Suprapubic skin (tissue), 4 donors: ENCODE results near the gene WDR33. TPM values are rescaled to one million over a fixed set of nuclear protein-coding genes. Genes with fewer than 3 reads are reported as not detected.

Experiments
- DNase-seq, 2 donors: peaks; one replicate each; pipeline ENCODE4 v3.0.0-alpha.2; 2019; ENCODE audit warnings: low spot score in 2 of 2
- H3K27ac ChIP-seq: fragments of 200-600 bp; sonication (generic); one replicate; pipeline ENCODE4 v1.5.1; 2019
- H3K27me3 ChIP-seq: fragments of 200-600 bp; sonication (generic); one replicate; pipeline ENCODE4 v1.5.1; 2019
- H3K36me3 ChIP-seq: fragments of 200-600 bp; sonication (generic); one replicate; pipeline ENCODE4 v1.5.1; 2019
- H3K4me1 ChIP-seq: fragments of 200-600 bp; sonication (generic); one replicate; pipeline ENCODE4 v1.5.1; 2019
- H3K4me3 ChIP-seq: fragments of 200-600 bp; sonication (generic); one replicate; pipeline ENCODE4 v1.5.1; 2019; ENCODE audit warnings: mild to moderate bottlenecking
- H3K9me3 ChIP-seq: fragments of 200-600 bp; sonication (generic); one replicate; pipeline ENCODE4 v1.5.1; 2019
- CTCF ChIP-seq, 2 donors: fragments of 200-600 bp in 1 of 2; fragments of 450-650 bp in 1 of 2; sonication (generic) in 1 of 2; IDR thresholded peaks; one replicate each; pipeline ENCODE4 v1.5.1; 2016 to 2019; ENCODE audit warnings: antibody characterized with exemption in 2 of 2, mild to moderate bottlenecking in 1 of 2, moderate library complexity in 1 of 2
- EP300 ChIP-seq: sonication (generic); formaldehyde crosslinking; IDR thresholded peaks from one replicate; pipeline ENCODE4 v1.6.1; 2017; ENCODE audit warnings: antibody characterized with exemption
- POLR2A ChIP-seq, 2 donors: fragments of 450-650 bp; IDR thresholded peaks; one replicate each; pipeline ENCODE4 v1.6.1; 2017; ENCODE audit warnings: antibody characterized with exemption in 2 of 2, mild to moderate bottlenecking in 2 of 2, moderate library complexity in 2 of 2
- POLR2AphosphoS5 ChIP-seq, 3 donors: sonication (generic); formaldehyde crosslinking; IDR thresholded peaks; one replicate each; pipeline ENCODE4 v1.6.1; 2017; ENCODE audit warnings: antibody characterized with exemption in 3 of 3
- WGBS: methylation state at CpG from one replicate; pipeline ENCODE4 v1.1.5; 2018; 5-methylcytosine and 5-hydroxymethylcytosine counted together
- total RNA-seq, 4 donors: library from RNA; depleted of rRNA; stranded (reverse); fragments of >200 nt; gene quantifications; one replicate each; pipeline ENCODE4 v1.1.0, GENCODE V29; 2016

The WDR33 gene
- total RNA-seq, 4 donors from 2014 or later: 31.9 to 85.8 (median 44.1) TPM

DNA sequence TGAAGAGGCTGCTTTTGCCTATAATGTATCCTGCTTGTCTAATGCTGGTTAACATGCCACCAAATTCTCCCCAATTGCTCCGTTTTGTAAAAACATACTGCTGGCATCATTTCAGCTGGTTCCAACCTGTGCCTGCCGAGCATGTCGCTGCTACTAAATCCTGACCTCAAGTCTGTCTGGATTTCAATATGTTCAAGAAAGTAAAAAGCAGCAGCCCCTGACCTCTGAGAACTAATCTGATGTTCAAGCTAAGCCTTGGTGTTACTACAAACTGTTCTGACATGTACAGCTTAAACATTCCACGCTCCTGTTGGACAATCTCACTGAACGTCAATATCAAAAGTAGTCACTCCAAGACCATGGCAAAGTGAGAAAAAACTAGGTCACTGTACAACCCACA lies 63.4 kb downstream of the WDR33 start:
- Histone ChIP-seq H3K36me3 (peaks cover 17% of the 10 kb centered on the region), H3K4me3 (no peak overlapping the region)

DNA sequence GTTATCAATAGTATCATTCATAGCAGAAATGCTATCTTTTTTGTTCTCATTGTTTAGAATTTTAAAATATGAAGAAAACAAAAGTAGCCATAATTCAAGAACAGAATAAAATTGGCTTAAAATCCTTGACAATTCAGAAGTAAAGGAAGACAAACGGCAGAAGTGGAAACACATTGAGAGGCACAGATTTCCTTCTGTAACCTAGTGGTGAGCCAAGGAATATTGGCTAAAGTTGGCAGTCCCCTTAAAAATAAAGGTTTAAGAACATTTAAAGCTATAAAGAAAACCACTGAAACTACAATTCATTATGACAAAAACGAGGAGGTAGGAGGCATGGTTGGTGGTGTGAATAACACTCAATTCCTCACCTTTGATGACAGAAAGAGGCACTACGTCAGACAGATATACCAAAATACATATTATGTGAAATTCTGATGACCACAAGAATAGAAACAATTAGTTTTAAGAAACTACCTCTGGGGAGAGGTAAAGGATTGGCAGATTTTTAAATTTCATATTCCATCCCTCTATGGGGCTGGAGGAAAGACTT lies 67.4 kb downstream of the WDR33 start:
- Histone ChIP-seq H3K9me3 (no peaks in the 10 kb centered on the region), H3K4me1 (no peaks in the 10 kb centered on the region), H3K36me3 (peaks cover 17% of the 10 kb centered on the region), H3K27ac (no peak overlapping the region), H3K4me3 (no peak overlapping the region), H3K27me3 (no peaks in the 10 kb centered on the region)
- no peak for DNase-seq
- 70% methylated on average over 3 of the region's 3 CpGs for WGBS
- no peak for TF ChIP-seq POLR2AphosphoS5 (IDR thresholded peaks at IDR 0.05)
- TF ChIP-seq CTCF (IDR thresholded peaks at IDR 0.05): no peak
- TF ChIP-seq EP300: no peak
- TF ChIP-seq POLR2A (IDR thresholded peaks at IDR 0.05): no peak

More for the DNA sequence above, 63.4 kb downstream of the WDR33 start:
- Histone ChIP-seq H3K27me3 (no peaks in the 10 kb centered on the region), H3K9me3 (no peaks in the 10 kb centered on the region), H3K4me1 (no peaks in the 10 kb centered on the region), H3K27ac (no peak overlapping the region)
- WGBS: 94% methylated on average over 5 of the region's 5 CpGs
- no peak for TF ChIP-seq POLR2A (IDR thresholded peaks at IDR 0.05)
- no peak for DNase-seq

DNA sequence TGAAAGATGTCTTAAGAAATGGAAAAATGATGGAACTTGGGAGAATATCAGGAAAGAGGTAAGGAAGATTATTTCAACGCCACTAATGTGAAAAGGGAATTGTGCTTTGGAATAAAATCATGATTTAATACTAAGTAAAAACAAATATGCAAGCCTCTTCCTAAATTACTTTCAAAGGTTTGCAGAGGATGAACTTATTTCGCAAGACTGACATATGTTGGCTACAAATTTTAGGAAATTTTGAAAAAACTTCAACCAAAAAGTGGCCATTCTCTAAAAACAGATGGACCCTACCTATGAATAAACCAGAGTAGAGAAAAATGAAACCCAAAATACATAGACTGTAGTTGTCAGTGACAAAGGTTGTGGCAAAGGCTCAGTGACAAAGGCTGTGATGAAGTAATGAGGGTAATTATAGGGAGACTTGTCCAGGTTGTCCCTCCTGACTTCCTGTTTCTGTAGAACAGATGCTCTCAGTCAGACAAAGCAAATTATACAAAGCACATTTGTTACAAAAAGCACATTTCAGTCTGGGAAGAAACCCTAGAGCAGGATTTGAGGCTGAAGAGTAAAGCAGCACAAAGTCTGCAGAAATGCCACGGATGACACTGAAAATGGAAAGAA lies 70.2 kb downstream of the WDR33 start:
- no peak for DNase-seq
- no peak overlapping the region for H3K4me3 ChIP-seq

GRCh38 chr2:127739800-127740199 lies 71.2 kb downstream of the WDR33 start:
- no peak overlapping the region for H3K27ac ChIP-seq
- no peaks in the 10 kb centered on the region for H3K9me3 ChIP-seq
- WGBS: 89% methylated on average over 1 of the region's 1 CpG
- no peak overlapping the region for H3K4me3 ChIP-seq
- TF ChIP-seq POLR2AphosphoS5 (IDR thresholded peaks at IDR 0.05) (no peak), CTCF (IDR thresholded peaks at IDR 0.05) (no peak), EP300 (no peak), POLR2A (IDR thresholded peaks at IDR 0.05) (no peak)
- DNase-seq: no peak
- peaks cover 5% of the 10 kb centered on the region for H3K36me3 ChIP-seq
- H3K27me3 ChIP-seq: no peaks in the 10 kb centered on the region
- no peaks in the 10 kb centered on the region for H3K4me1 ChIP-seq

More for the DNA sequence above, 70.2 kb downstream of the WDR33 start:
- H3K27me3 ChIP-seq: no peaks in the 10 kb centered on the region
- no peaks in the 10 kb centered on the region for H3K9me3 ChIP-seq
- no peak for TF ChIP-seq POLR2A (IDR thresholded peaks at IDR 0.05)
- no peak for TF ChIP-seq EP300
- TF ChIP-seq POLR2AphosphoS5 (IDR thresholded peaks at IDR 0.05): no peak
- TF ChIP-seq CTCF (IDR thresholded peaks at IDR 0.05): no peak
- H3K27ac ChIP-seq: no peak overlapping the region
- no peaks in the 10 kb centered on the region for H3K4me1 ChIP-seq
- peaks cover 9% of the 10 kb centered on the region for H3K36me3 ChIP-seq
- 95% methylated on average over 3 of the region's 3 CpGs for WGBS

DNA sequence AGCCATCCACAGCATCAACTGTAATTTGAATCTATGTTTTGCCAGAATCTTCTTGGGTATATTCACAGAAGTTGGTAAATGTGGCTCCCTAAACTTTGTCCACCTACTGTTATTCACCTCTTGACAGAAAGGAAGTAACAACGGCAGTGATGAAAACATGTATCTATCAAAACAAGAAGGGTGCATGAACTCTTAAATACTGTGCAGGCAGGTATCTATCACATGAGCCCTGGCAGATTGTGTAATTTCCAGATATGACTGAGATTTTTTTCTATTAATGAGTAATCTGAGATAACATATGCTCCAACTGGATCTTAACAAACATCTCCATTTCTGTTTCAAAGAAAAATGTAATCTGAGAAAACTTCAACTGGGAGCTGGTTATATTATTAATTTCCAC lies 73.1 kb downstream of the WDR33 start:
- TF ChIP-seq POLR2AphosphoS5 (IDR thresholded peaks at IDR 0.05) (no peak), CTCF (IDR thresholded peaks at IDR 0.05) (no peak), POLR2A (IDR thresholded peaks at IDR 0.05) (no peak), EP300 (no peak)
- Histone ChIP-seq H3K27me3 (no peaks in the 10 kb centered on the region), H3K9me3 (no peaks in the 10 kb centered on the region), H3K4me3 (no peak overlapping the region), H3K36me3 (peaks cover 4% of the 10 kb centered on the region), H3K4me1 (no peaks in the 10 kb centered on the region), H3K27ac (no peak overlapping the region)
- DNase-seq: no peak
- WGBS: 89% methylated on average over 1 of the region's 1 CpG
